Type B pancreatic cell (in vitro differentiated cells): Measurements from ENCODE around the gene CTCF. TPM values are rescaled to one million over a fixed set of nuclear protein-coding genes. Genes with fewer than 3 reads are reported as not detected.

ENCODE experiments used
- DNase-seq: peaks from one replicate; pipeline ENCODE4 v3.0.0; 2021; ENCODE audit warnings: mixed read lengths; ENCODE audit not compliant: unreplicated experiment; ENCODE audit errors: extremely low spot score
- H3K27ac Mint-ChIP-seq: 2 replicates; pipeline ENCODE4 v1.8.0; 2021; ENCODE audit warnings: mild to moderate bottlenecking, mixed read lengths
- H3K27me3 Mint-ChIP-seq: 2 replicates; pipeline ENCODE4 v1.8.0; 2021; ENCODE audit warnings: mixed read lengths
- H3K36me3 Mint-ChIP-seq: 2 replicates; pipeline ENCODE4 v1.8.0; 2021; ENCODE audit warnings: mixed read lengths
- H3K4me1 Mint-ChIP-seq: one replicate; pipeline ENCODE4 v1.8.0; 2021; ENCODE audit warnings: mixed read lengths; ENCODE audit not compliant: unreplicated experiment
- H3K4me3 Mint-ChIP-seq: 2 replicates; pipeline ENCODE4 v1.8.0; 2021; ENCODE audit warnings: mild to moderate bottlenecking, mixed read lengths
- H3K9me3 Mint-ChIP-seq: 2 replicates; pipeline ENCODE4 v1.8.0; 2021; ENCODE audit warnings: mixed read lengths
- total RNA-seq: library from RNA; stranded (reverse); gene quantifications from 2 replicates; pipeline ENCODE4 v1.2.1, GENCODE V29; 2021; ENCODE audit warnings: low replicate concordance
- TF ChIP-seq, protein P1 (sequence below): fragments of 200-600 bp; sonication (generic); conservative IDR thresholded peaks from 2 replicates; pipeline ENCODE4 v1.5.0; 2021; ENCODE audit warnings: antibody characterized with exemption, mild to moderate bottlenecking

CTCF gene
- total RNA-seq, 1 donor from 2014 or later = 57.8 TPM

DNA sequence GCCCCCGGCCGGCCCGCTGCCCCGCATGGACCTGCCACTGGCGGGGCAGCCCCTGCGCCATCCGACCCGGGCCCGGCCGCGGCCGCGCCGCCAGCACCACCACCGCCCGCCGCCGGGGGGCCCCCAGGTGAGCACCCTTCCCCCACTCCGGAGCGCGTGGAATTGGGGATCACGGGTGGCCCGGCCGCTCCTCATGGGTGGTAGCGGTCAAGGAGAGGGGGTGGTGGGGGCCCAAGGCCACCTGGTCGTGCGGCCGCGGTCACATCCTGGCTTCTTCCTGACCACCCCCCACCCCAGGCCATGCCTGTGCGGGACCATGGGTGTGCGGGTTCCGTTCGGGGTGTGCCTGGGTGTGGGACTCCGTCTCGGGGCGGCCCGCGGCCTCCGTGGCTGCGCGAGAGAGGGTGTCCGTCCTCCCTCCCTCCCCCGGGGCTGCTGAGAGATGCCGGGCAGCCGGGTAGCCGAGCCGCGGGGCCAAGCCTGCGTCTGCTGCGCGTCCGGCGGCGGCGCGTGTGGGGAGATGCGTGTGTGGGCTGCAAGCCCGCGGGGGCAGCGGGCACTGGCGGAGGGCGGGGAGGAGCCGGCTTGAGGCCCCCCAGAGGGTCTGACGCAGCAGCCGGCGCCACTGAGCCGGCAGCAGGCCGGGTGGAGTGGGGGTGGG, 90.9 kb downstream of the CTCF start:
- Mint-ChIP-seq H3K27ac (no peak overlapping the region), H3K4me3 (peak overlapping the region; percentile 86), H3K4me1 (no peaks in the 10 kb centered on the region), H3K27me3 (peaks cover 46% of the 10 kb centered on the region), H3K9me3 (no peaks in the 10 kb centered on the region), H3K36me3 (peaks cover 3% of the 10 kb centered on the region)
- TF ChIP-seq, protein P1, sequence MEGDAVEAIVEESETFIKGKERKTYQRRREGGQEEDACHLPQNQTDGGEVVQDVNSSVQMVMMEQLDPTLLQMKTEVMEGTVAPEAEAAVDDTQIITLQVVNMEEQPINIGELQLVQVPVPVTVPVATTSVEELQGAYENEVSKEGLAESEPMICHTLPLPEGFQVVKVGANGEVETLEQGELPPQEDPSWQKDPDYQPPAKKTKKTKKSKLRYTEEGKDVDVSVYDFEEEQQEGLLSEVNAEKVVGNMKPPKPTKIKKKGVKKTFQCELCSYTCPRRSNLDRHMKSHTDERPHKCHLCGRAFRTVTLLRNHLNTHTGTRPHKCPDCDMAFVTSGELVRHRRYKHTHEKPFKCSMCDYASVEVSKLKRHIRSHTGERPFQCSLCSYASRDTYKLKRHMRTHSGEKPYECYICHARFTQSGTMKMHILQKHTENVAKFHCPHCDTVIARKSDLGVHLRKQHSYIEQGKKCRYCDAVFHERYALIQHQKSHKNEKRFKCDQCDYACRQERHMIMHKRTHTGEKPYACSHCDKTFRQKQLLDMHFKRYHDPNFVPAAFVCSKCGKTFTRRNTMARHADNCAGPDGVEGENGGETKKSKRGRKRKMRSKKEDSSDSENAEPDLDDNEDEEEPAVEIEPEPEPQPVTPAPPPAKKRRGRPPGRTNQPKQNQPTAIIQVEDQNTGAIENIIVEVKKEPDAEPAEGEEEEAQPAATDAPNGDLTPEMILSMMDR = peak; percentile 70
- no peak for DNase-seq

DNA sequence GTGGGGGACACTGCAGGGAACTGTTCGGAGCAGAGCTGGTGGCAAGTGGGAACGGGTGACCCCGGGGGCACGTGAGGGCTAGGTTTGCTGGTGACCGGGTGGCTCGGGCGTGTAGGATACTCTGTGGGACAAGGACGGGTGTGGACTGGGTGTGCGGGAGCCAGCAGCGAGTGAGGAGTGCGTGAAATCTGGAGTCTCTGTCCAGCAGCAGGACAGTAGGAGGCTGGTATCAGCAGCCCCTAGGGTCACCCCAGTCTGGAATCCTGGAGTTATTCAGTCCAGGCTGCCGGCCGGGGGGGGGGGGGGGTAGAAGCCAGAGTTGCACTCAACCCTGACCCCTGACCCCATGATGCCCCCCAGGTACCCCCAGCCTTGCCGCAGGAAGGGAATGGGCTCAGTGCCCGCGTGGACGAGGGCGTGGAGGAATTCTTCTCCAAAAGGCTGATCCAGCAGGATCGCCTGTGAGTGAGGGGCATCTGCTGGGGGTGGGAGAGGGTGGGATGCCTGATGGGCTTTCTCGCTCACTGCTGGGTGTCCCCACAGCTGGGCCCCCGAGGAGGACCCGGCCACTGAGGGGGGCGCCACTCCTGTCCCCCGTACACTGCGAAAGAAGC, 91.6 kb downstream of the CTCF start:
- peaks cover 46% of the 10 kb centered on the region for H3K27me3 Mint-ChIP-seq
- H3K9me3 Mint-ChIP-seq = no peaks in the 10 kb centered on the region
- TF ChIP-seq, protein P1 = no peak
- H3K4me1 Mint-ChIP-seq = no peaks in the 10 kb centered on the region
- H3K4me3 Mint-ChIP-seq = peak overlapping the region; percentile 86
- no peak overlapping the region for H3K27ac Mint-ChIP-seq
- no peak for DNase-seq
- H3K36me3 Mint-ChIP-seq = peaks cover 3% of the 10 kb centered on the region

DNA sequence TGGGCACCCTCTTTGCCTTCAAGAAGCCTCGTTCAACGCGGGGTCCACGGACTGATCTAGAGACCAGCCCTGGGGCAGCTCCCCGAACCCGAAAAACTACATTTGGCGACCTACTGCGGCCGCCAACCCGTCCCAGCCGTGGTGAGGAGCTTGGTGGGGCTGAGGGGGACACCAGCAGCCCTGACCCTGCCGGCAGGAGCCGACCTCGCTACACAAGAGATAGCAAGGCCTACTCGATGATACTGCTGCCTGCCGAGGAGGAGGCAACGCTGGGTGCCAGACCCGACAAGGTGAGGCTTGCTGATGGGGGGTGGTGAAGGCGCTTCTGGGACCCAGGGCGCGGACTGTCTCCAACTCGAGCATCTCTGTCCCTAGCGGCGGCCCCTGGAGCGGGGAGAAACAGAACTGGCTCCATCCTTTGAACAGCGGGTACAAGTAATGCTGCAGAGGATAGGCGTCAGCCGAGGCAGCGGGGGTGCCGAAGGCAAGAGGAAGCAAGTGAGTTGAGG, 92.1 kb downstream of the CTCF start:
- peak overlapping the region; percentile 20 for H3K4me3 Mint-ChIP-seq
- H3K9me3 Mint-ChIP-seq = no peaks in the 10 kb centered on the region
- H3K27me3 Mint-ChIP-seq = peaks cover 46% of the 10 kb centered on the region
- H3K27ac Mint-ChIP-seq = no peak overlapping the region
- TF ChIP-seq, protein P1 = no peak
- peaks cover 3% of the 10 kb centered on the region for H3K36me3 Mint-ChIP-seq
- no peak for DNase-seq
- no peaks in the 10 kb centered on the region for H3K4me1 Mint-ChIP-seq

DNA sequence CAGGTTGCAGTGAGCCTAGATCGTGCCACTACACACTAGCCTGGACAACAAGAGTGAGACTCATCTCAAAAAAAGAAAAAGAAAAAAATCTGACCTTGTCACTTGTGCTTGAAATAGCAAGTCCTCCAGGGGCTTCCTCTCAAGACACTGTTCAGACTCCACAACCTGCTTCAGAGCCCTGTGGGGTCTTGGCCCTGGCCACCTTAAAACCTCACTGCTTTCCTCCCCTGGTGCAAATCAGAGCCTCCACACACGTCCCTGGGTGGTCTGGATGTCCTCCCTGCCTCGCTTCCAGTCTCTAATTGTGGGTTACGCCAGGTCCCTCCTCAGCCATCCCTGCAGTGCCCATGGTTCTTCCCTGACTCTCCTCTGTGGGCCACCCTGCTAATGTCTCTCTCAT, 93.0 kb downstream of the CTCF start:
- Mint-ChIP-seq H3K27me3 (peaks cover 41% of the 10 kb centered on the region), H3K4me3 (peak overlapping the region; percentile 45), H3K4me1 (no peaks in the 10 kb centered on the region), H3K27ac (no peak overlapping the region), H3K9me3 (no peaks in the 10 kb centered on the region), H3K36me3 (peaks cover 3% of the 10 kb centered on the region)
- TF ChIP-seq, protein P1 = no peak
- DNase-seq = no peak

DNA sequence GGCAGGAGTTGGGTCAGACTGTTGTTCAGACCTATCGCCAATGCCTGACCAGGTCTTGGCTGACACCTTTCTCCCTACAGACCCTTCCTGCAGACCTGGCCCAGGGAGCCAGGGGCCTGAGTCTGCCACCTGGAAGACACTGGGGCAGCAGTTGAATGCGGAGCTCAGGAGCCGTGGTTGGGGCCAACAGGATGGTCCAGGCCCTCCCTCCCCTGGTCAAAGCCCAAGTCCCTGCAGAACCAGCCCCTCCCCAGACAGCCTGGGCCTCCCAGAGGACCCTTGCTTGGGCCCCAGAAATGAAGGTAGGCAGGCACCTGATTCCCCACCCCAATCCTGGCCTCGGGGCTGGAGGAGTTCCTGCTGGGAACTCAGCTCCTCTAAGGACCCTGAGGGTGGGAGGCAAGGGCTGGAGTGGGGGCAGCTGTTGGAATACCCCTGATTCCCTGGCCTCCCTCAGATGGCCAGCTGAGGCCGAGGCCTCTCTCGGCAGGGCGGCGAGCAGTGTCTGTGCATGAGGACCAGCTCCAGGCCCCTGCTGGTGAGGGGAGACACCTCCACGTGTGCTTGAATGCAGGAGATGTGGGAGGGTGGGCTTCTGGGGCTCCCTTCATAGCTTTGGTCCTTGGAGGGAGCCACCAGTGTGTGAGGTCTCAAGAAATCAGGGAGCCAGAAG, 94.2 kb downstream of the CTCF start:
- no peaks in the 10 kb centered on the region for H3K4me1 Mint-ChIP-seq
- peaks cover 3% of the 10 kb centered on the region for H3K36me3 Mint-ChIP-seq
- H3K27ac Mint-ChIP-seq = no peak overlapping the region
- H3K27me3 Mint-ChIP-seq = peaks cover 29% of the 10 kb centered on the region
- TF ChIP-seq, protein P1 = no peak
- H3K9me3 Mint-ChIP-seq = no peaks in the 10 kb centered on the region
- peak overlapping the region; percentile 59 for H3K4me3 Mint-ChIP-seq
- DNase-seq = no peak
